ENCODE measurements around the gene CDH12.
"Not testable (repeated sequence)": the region's sequence is repeated elsewhere in the genome, so short reads cannot be mapped to it uniquely, and the experiment has no call there.

Gene CDH12

GRCh38 chr5:22226423-22226822, 626.7 kb downstream of the CDH12 start:
- Histone ChIP-seq H3K9me2 (replicated peaks; ENCODE audit: insufficient read depth, low read length) (no peaks in the 10 kb centered on the region; the same call in 1 of the 2 replicates), H3K36me3 (ENCODE audit: low read length) (no peaks in the 10 kb centered on the region), H3F3A (ENCODE audit: insufficient read depth) (no peaks in the 10 kb centered on the region), H3K4me2 (ENCODE audit: low read depth, low read length, poor library complexity, severe bottlenecking) (no peak overlapping the region), H3K79me2 (ENCODE audit: insufficient read depth, low read length) (no peaks in the 10 kb centered on the region), H4K20me1 (ENCODE audit: low read depth, low read length) (no peaks in the 10 kb centered on the region), H3K27ac (ENCODE audit: low read depth, low read length) (no peak overlapping the region), H2AFZ (ENCODE audit: low read depth, low read length, severe bottlenecking) (no peak overlapping the region), H3K9me3 (ENCODE audit: insufficient read depth, low read length) (no peaks in the 10 kb centered on the region), H3K9ac (ENCODE audit: low read length) (no peak overlapping the region), H3K4me3 (ENCODE audit: insufficient read depth, low read length, poor library complexity, severe bottlenecking) (no peak overlapping the region), H3K27me3 (ENCODE audit: low read length) (no peaks in the 10 kb centered on the region)
- TF ChIP-seq, protein P1, sequence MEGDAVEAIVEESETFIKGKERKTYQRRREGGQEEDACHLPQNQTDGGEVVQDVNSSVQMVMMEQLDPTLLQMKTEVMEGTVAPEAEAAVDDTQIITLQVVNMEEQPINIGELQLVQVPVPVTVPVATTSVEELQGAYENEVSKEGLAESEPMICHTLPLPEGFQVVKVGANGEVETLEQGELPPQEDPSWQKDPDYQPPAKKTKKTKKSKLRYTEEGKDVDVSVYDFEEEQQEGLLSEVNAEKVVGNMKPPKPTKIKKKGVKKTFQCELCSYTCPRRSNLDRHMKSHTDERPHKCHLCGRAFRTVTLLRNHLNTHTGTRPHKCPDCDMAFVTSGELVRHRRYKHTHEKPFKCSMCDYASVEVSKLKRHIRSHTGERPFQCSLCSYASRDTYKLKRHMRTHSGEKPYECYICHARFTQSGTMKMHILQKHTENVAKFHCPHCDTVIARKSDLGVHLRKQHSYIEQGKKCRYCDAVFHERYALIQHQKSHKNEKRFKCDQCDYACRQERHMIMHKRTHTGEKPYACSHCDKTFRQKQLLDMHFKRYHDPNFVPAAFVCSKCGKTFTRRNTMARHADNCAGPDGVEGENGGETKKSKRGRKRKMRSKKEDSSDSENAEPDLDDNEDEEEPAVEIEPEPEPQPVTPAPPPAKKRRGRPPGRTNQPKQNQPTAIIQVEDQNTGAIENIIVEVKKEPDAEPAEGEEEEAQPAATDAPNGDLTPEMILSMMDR (IDR thresholded peaks at IDR 0.05; ENCODE audit: insufficient read depth, low read length, poor library complexity, severe bottlenecking) = no peak

- no peak overlapping the region for H3K4me2 ChIP-seq (ENCODE audit: low read depth, low read length, poor library complexity, severe bottlenecking)
- no peak overlapping the region for H3K9ac ChIP-seq (ENCODE audit: low read length)
- no peaks in the 10 kb centered on the region; the same call in 1 of the 2 replicates for H3K9me2 ChIP-seq (replicated peaks; ENCODE audit: insufficient read depth, low read length)
- no peaks in the 10 kb centered on the region for H3K9me3 ChIP-seq (ENCODE audit: insufficient read depth, low read length)
- no peaks in the 10 kb centered on the region for H3K79me2 ChIP-seq (ENCODE audit: insufficient read depth, low read length)
- no peak overlapping the region for H3K27ac ChIP-seq (ENCODE audit: low read depth, low read length)
- H3K36me3 ChIP-seq (ENCODE audit: low read length) = no peaks in the 10 kb centered on the region
- H3F3A ChIP-seq (ENCODE audit: insufficient read depth) = no peaks in the 10 kb centered on the region
- H2AFZ ChIP-seq (ENCODE audit: low read depth, low read length, severe bottlenecking) = no peak overlapping the region
- H3K27me3 ChIP-seq (ENCODE audit: low read length) = no peaks in the 10 kb centered on the region
- no peaks in the 10 kb centered on the region for H4K20me1 ChIP-seq (ENCODE audit: low read depth, low read length)
- H3K4me3 ChIP-seq (ENCODE audit: insufficient read depth, low read length, poor library complexity, severe bottlenecking) = no peak overlapping the region
- TF ChIP-seq, protein P1 (IDR thresholded peaks at IDR 0.05; ENCODE audit: insufficient read depth, low read length, poor library complexity, severe bottlenecking) = no peak
- no peak for TF ChIP-seq EZH2phosphoT487 (conservative IDR thresholded peaks at IDR 0.05; ENCODE audit: low read length)
Observed at GRCh38 chr5:22223079-22223478, 630.1 kb downstream of the CDH12 start.

- not testable (repeated sequence) for H3K27ac ChIP-seq (ENCODE audit: low read depth, low read length); H4K20me1 ChIP-seq (ENCODE audit: low read depth, low read length); H3K9ac ChIP-seq (ENCODE audit: low read length); H3K36me3 ChIP-seq (ENCODE audit: low read length); H3K9me2 ChIP-seq (replicated peaks; ENCODE audit: insufficient read depth, low read length); H3K4me3 ChIP-seq (ENCODE audit: insufficient read depth, low read length, poor library complexity, severe bottlenecking); H3K79me2 ChIP-seq (ENCODE audit: insufficient read depth, low read length); H3K4me2 ChIP-seq (ENCODE audit: low read depth, low read length, poor library complexity, severe bottlenecking); H3F3A ChIP-seq (ENCODE audit: insufficient read depth); H3K9me3 ChIP-seq (ENCODE audit: insufficient read depth, low read length); H3K27me3 ChIP-seq (ENCODE audit: low read length); H2AFZ ChIP-seq (ENCODE audit: low read depth, low read length, severe bottlenecking)
Observed at GRCh38 chr5:22213703-22214495, 639.2 kb downstream of the CDH12 start.

GRCh38 chr5:22212254-22212991, 640.7 kb downstream of the CDH12 start:
- H3K9me3 ChIP-seq (ENCODE audit: insufficient read depth, low read length); H4K20me1 ChIP-seq (ENCODE audit: low read depth, low read length); H2AFZ ChIP-seq (ENCODE audit: low read depth, low read length, severe bottlenecking); H3K36me3 ChIP-seq (ENCODE audit: low read length); H3F3A ChIP-seq (ENCODE audit: insufficient read depth); H3K4me2 ChIP-seq (ENCODE audit: low read depth, low read length, poor library complexity, severe bottlenecking); H3K9ac ChIP-seq (ENCODE audit: low read length); H3K27ac ChIP-seq (ENCODE audit: low read depth, low read length); H3K27me3 ChIP-seq (ENCODE audit: low read length); H3K4me3 ChIP-seq (ENCODE audit: insufficient read depth, low read length, poor library complexity, severe bottlenecking); H3K9me2 ChIP-seq (replicated peaks; ENCODE audit: insufficient read depth, low read length); H3K79me2 ChIP-seq (ENCODE audit: insufficient read depth, low read length): not testable (repeated sequence)

DNA sequence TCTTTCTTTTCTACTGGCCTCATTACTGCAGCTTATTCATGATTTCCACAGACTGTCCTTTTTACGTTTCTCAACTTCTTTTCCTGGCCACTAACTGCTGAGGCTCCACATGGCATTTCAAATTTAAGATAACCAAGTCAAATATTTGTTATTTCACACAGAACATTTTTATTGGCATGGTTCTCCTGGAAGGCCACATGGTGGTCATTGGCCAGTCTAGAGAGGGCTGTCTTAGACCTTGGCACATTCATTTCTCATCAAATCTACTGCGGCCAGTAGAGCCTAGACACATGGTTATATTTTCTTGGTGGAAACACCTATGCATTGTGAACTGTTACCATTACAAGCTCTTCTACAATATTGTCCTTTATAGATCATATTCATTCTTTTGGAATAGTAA, 644.7 kb downstream of the CDH12 start:
- H3K9ac ChIP-seq (ENCODE audit: low read length); H3K9me2 ChIP-seq (replicated peaks; ENCODE audit: insufficient read depth, low read length); H3F3A ChIP-seq (ENCODE audit: insufficient read depth); H3K4me2 ChIP-seq (ENCODE audit: low read depth, low read length, poor library complexity, severe bottlenecking); H4K20me1 ChIP-seq (ENCODE audit: low read depth, low read length); H3K79me2 ChIP-seq (ENCODE audit: insufficient read depth, low read length); H3K4me3 ChIP-seq (ENCODE audit: insufficient read depth, low read length, poor library complexity, severe bottlenecking); H3K36me3 ChIP-seq (ENCODE audit: low read length); H3K9me3 ChIP-seq (ENCODE audit: insufficient read depth, low read length); H3K27ac ChIP-seq (ENCODE audit: low read depth, low read length); H3K27me3 ChIP-seq (ENCODE audit: low read length); H2AFZ ChIP-seq (ENCODE audit: low read depth, low read length, severe bottlenecking): not testable (repeated sequence)

- not testable (repeated sequence) for H3K4me2 ChIP-seq (ENCODE audit: low read depth, low read length, poor library complexity, severe bottlenecking); H3K79me2 ChIP-seq (ENCODE audit: insufficient read depth, low read length); H3K9me2 ChIP-seq (replicated peaks; ENCODE audit: insufficient read depth, low read length); H3K9ac ChIP-seq (ENCODE audit: low read length); H3K36me3 ChIP-seq (ENCODE audit: low read length); H4K20me1 ChIP-seq (ENCODE audit: low read depth, low read length); H3K4me3 ChIP-seq (ENCODE audit: insufficient read depth, low read length, poor library complexity, severe bottlenecking); H3K27ac ChIP-seq (ENCODE audit: low read depth, low read length); H3F3A ChIP-seq (ENCODE audit: insufficient read depth); H3K9me3 ChIP-seq (ENCODE audit: insufficient read depth, low read length); H2AFZ ChIP-seq (ENCODE audit: low read depth, low read length, severe bottlenecking); H3K27me3 ChIP-seq (ENCODE audit: low read length)
Observed at GRCh38 chr5:22188651-22189050, 664.5 kb downstream of the CDH12 start.
